DMS53 (cell line): ENCODE data around the gene PRAMEF20.
"Not testable (repeated sequence)": the region's sequence is repeated elsewhere in the genome, so short reads cannot be mapped to it uniquely, and the experiment has no call there.

Experiments
- DNase-seq: peaks from one replicate; lab custom pipeline; 2025; lab: John Stamatoyannopoulos, UW

Gene PRAMEF20

DNA sequence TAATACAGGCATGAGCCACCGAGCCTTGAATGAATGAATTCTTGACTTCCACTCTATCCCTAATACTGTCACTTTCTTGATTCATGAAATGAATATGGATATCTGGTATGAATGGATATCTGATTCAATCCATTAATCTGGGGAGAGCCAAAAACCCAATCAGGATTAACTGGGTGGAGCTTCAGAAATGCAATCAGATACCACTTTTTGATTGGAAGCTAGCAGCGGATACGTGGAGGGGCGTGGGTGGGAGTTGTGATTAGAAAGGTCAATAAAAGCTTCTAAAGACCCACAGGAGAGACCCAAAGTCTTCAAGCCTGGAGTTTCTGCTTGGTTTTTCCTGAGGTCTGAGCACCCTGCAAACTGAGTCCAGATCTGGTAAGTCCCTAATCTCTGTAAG lies at the start of gene PRAMEF20:
TSS of gene PRAMEF20 (plus strand) at position 301 of the 400 bp plus-strand sequence. CDS start 5,905 bp downstream, outside the sequence.
- not testable (repeated sequence) for DNase-seq

DNA sequence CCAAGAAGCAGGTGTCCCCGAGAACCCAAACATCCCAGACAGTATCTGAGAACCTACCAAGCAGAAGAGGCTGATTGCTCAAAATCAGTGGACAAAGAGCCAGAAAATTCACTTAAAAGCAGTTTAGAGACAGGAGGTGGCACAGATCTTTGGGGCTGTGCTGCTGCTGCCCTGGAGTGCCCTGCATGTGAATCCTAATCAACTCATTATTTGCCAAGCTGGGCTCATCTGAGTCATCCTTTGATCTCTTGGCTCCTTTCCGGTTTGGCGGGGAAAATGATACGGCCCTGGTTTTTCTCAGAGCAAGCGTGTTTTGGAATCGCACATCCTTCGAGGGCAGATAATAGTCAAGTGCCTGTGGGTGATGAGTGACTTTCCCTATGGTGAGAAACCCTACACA lies 47.9 kb upstream of the PRAMEF20 start:
- DNase-seq, result not testable (repeated sequence)

DNA sequence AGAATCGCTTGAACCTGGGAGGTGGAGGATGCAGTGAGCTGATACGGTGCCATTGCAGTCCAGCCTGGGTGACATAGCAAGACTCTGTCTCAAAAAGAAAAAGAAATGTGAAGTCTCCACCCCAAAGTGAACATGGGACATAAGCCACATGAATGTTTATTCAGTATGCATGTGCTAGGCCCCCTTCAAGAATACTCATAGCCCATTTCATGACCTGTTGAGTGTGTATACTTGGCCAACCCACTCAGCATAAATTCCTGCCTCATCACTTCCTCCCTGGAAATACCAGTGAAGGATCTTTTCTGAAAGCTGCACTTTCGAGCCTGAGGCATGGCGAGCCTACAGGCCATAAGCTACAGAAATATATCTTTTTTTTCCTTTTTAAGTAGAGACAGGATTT lies 45.3 kb upstream of the PRAMEF20 start:
- DNase-seq, result not testable (repeated sequence)

DNA sequence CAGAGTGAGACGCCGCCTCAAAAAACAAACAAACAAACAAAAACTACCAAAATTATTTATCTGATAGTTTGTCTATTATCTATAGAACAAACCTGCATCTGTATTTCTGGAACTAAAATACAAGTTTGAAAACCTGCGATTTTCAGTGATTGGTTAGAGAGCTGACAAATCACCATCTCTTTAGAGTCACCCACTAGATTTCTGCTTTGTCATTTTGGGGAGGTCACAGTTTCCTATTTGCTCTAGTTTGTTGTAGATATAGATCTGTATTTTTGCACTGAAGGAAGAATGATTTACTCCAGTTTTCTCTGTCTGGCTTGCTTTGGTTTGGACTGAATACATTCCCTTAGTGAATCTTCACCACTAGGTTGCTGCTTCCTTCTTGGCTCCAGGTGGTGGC lies 43.7 kb upstream of the PRAMEF20 start:
- not testable (repeated sequence) for DNase-seq

DNA sequence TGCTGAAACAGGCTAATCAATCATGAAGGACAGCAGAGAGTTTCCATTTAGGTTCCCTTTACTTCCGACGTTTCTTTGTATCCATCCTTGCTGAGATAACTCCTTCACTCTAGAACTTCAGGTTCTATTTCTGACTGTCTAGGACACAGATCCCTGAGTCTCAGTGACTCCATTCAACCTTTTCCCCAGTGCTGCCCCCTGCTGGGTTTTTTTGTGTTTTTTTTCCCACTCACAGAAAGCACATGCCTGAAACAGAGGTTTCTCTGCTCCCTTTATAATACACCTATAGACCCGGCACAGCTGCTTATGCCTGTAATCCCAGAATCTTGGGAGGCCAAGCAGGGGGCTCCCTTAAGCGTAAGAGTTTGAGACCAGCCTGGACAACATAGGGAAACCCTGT lies 41.7 kb upstream of the PRAMEF20 start:
- DNase-seq, result peak; percentile 28

DNA sequence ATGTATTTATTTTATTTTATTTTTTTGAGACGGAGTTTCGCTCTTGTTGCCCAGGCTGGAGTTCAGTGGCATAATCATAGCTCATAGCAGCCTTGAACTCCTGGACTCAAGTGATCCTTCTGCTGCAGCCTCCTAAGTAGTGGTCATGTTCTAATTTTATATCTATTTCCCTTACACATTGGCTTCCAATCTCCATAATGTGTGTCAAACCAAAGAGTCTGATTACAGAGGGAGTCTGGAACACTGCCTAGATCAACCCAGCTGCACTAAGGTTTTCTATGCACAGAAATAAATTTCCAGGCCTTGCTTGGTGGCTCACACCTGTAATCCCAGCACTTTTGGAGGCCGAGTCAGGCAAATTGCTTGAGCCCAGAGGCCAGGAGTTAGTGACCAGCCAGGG lies 31.3 kb upstream of the PRAMEF20 start:
- not testable (repeated sequence) for DNase-seq

DNA sequence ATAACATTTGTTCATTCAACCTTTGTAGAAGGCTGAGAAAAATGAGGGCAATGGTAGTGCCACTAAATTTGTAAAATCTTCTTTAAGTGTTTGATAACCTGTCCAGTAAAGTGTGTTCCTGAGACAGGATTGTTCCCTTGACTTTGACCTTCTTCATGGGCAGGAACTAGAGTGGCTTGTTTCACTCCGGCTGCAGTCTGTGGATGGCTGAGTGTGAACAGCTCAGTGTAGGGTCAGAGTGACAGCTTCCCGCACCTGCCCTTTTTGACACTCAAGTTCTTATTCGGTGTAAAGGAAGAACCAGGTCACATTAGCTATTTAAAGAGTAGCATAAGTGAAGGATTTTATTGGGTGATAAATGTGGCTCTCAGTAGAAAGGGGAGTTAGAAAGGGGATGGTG lies 29.9 kb upstream of the PRAMEF20 start:
- not testable (repeated sequence) for DNase-seq

DNA sequence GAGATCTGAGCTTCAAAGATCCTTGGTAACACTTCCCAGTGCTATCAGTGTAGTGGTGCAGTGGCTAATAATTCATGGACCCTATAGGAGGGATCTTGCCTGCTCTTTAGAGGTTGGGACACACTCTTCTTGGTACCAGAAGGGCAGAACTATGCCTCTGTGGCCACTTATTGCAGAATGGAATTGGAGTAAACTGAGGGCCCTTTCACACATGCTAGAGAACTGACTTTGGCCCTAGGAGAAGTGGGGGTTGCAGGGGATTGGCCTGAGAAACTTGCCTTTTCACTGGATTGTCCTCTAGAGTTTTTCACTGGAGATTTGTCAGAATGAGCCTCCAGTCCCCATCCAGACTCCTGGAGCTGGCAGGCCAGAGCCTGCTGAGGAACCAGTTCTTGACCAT lies 20.9 kb upstream of the PRAMEF20 start, which contains the start of gene PRAMEF17:
TSS of gene PRAMEF17 (plus strand) at position 301 of the 400 bp plus-strand sequence. CDS start at position 327, 26 bp downstream.
- not testable (repeated sequence) for DNase-seq

DNA sequence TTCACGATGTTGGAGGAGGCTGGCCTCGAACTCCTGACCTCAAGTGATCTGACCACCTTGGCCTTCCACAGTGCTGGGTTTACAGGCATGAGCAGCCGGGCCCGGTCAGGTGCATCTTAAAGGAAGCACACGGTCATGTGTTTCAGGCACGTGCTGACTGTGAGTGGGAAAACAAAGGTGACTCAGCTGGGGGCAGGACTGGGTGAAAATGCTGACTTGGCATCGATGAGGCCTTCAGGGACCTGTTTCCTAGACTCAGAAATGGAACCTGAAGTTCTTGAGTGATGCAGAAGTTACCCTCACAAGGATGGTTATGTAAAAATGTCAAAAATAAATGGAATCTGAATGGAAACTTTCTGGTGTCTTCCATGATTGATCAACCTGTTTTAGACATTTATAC lies 17.2 kb upstream of the PRAMEF20 start:
- DNase-seq, result not testable (repeated sequence)

DNA sequence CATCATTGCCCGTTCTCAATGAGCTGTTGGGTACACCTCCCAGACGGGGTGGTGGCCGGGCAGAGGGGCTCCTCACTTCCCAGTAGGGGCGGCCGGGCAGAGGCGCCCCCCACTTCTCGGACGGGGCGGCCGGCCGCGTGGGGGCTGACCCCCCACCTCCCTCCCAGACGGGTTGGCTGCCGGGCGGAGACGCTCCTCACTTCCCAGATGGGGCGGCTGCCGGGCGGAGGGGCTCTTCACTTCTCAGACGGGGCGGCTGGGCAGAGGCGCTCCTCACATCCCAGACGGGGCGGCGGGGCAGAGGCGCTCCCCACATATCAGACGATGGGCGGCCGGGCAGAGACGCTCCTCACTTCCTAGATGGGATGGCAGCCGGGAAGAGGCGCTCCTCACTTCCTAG lies 15.5 kb upstream of the PRAMEF20 start:
- DNase-seq, result not testable (repeated sequence)

DNA sequence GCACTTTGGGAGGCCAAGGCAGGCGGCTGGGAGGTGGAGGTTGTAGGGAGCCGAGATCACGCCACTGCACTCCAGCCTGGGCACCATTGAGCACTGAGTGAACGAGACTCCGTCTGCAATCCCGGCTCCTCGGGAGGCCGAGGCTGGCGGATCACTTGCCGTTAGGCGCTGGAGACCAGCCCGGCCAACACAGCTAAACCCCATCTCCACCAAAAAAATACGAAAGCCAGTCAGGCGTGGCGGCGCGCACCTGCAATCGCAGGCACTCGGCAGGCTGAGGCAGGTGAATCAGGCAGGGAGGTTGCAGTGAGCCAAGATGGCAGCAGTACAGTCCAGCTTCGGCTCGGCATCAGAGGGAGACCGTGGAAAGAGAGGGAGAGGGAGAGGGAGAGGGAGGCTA lies 14.9 kb upstream of the PRAMEF20 start:
- DNase-seq, result not testable (repeated sequence)

DNA sequence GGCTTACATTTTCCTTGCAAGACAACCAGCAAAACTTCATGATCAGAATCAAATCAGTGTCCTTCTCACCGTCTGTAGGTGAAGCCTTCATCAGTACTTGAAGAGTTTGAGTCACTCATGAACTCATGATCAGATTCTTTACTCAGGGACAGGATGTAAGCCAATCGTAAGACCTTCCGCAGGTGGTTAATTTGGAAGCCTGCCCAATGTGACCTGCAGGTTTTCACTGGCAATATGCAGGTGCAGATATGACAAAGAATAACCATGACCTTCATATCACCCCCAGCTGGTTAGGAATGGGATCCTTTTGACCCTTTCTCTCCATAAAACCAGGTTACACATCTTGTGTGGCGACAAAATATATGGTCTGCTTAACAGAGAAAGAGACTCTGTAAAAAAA lies 2.4 kb upstream of the PRAMEF20 start:
- DNase-seq, result no peak

DNA sequence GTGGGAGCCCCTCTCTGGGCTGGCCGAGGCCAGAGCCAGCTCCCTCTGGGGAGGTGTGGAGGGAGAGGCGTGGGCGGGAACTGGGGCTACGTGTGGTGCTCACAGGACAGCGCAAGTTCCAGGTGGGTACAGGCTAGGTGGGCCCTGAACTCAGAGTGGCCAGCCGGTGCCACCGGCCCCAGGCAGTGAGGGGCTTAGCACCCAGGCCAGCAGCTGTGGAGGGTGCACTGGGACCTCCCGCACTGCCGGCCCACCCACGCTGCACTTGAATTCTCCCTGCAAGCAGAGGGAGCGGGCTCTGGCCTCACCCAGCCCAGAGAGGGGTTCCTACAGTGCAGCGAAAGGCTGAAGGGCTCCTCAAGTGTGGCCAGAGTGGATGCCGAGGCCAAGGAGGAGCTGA lies 20.2 kb downstream of the PRAMEF20 start:
- DNase-seq, result no peak

DNA sequence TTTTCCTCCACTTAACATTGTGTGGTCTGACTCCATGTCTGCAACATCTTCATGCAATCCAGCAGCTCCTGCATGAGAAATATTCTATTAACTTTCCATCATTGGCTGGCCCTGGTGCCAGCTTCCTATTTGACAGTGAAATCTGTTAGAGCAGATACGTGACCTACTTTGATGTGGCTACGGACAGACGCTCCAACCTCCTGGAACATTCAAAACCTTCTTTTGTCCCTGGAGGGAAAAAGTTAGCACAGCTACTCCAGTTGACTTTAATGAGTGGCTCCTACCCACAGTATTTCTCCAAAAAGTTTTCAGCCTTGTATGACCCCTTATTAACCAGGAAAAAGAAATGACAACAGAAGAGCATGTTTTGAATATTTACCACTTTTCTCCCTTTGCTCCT lies 22.0 kb downstream of the PRAMEF20 start:
- DNase-seq, result no peak

DNA sequence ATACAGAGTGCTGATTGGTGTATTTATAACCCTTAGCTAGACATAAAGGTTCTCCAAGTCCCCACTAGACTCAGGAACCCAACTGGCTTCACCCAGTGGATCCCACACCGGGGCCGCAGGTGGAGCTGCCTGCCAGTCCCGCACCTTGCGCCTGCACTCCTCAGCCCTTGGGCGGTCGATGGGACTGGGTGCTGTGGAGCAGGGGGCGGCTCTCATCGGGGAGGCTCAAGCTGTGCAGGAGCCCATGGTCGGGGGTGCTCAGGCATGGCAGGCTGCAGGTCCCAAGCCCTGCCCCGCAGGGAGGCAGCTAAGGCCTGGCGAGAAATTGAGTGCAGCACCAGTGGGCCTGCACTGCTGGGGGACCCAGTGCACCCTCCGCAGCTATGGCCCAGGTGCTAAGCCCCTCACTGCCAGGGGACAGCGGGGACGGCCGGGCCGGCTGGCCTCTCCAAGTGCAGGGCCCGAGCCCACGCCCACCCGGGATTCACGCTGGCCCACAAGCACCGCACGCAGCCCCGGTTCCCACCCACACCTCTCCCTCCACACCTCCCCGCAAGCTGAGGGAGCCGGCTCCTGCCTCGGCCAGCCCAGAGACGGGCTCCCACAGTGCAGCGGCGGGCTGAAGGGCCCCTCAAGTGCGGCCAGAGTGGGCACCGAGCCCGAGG lies 23.6 kb downstream of the PRAMEF20 start:
- DNase-seq, result not testable (repeated sequence)

DNA sequence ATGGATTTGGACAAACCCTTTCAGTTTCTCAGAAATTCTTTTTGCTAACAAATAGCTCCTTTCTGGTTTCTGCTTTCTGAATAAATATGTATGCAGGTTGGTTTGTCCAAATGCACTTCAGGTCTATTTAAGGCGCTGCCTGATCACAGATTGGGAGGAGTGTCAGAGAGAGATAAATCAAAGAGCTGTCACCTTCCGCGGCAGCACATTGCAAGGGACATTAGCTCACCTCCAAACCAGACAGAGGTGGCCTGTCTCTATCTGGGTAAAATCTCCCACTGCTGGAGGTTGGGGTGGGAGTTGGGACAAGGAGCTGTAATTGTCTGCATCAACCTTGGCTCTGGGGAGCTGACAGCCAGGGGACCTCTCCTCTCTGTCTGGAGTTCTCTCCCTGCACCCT lies 25.2 kb downstream of the PRAMEF20 start:
- DNase-seq, result no peak

DNA sequence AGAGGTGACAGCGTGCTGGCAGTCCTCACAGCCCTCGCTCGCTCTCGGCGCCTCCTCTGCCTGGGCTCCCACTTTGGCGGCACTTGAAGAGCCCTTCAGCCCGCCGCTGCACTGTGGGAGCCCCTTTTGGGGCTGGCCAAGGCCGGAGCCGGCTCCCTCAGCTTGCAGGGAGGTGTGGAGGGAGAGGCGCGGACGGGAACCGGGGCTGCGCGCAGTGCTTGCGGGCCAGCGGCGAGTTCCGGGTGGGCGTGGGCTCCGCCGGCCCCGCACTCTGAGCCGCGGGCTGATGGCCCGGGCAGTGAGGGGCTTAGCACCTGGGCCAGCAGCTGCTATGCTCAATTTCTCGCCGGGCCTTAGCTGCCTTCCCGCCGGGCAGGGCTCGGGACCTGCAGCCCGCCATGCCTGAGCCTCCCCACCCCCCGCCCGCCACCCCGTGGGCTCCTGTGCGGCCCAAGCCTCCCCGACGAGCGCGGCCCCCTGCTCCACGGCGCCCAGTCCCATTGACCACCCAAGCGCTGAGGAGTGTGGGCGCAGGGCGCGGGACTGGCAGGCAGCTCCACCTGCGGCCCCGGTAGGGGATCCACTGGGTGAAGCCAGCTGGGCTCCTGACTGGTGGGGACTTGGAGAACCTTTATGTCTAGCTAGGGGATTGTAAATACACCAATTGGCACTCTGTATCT lies 29.0 kb downstream of the PRAMEF20 start:
- not testable (repeated sequence) for DNase-seq

DNA sequence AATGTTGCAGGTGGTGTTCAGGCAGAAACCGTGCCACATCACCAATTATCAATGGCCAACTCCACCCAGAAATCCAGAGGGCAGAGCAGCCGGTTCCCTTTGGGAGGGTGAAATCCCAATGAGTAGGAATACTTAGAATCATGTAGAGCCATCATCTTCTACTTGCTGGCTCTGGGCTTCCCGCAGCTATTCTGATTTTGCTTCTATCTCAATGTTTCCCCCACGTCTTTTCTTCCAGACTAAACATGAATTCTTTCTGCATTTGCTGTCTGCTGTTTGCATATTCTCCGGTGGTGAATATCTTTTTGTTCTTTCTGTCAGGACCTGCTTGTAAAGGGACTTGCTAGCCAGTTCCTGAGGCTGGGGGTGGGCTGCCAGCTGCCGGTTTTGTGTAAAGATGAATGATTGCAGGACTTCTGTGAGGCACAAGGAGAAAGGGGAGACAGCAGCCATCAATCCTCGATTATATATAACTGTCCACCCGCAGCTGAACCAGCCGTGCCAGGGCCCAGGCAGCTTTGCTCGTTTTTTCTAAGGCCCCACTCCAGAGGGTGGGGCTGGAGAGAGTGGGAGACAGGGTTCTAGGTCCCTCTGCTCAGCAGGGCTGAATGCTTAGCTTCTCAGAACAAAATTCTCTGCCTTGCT lies 33.2 kb downstream of the PRAMEF20 start:
- no peak for DNase-seq

DNA sequence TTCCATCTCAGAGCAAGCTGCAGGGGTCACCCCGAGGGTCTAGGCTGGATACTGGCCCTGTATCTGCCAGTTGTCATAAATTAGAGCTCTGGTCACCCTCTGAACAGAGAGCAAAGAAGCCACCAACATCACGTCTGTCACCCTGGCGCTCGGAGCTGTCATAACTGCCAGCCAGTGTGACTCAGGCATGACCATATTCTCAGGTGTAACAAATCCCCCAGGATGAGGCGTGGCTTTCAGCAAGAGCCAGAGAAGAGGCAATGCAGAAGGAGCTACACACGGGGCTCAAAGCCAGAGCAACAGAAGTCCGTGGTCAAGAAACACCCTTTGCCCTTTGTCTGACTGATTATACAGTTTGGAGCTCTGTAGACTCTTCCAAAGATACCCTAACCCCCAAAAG lies 40.0 kb downstream of the PRAMEF20 start:
- no peak for DNase-seq

DNA sequence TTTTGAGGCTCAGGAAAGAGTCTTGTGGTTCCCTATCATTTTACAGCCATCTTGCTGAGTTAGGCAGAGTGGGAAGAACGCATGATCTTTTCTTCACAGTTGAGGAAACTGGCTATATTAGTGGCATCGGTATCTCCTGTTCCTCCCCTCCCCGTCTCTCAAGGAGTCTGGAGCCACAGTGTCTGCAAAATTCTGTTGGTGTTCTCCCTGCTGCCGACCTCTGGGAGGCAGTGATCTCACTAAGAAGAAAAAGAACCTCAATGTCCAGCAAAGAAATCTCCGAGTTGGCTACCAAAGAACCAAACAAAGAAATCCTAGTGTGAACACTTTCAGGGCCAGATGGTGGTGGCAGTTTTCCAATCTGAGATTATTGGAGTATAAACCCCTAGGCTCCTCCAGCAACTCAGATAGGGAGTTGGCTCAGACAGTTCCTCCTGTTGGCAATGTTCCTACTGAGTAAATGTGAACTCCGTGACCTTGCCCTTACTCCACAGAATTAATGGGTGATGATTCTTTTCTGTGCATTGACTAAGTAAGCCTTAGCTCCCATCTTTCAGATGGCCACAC lies 41.2 kb downstream of the PRAMEF20 start:
- DNase-seq, result no peak

DNA sequence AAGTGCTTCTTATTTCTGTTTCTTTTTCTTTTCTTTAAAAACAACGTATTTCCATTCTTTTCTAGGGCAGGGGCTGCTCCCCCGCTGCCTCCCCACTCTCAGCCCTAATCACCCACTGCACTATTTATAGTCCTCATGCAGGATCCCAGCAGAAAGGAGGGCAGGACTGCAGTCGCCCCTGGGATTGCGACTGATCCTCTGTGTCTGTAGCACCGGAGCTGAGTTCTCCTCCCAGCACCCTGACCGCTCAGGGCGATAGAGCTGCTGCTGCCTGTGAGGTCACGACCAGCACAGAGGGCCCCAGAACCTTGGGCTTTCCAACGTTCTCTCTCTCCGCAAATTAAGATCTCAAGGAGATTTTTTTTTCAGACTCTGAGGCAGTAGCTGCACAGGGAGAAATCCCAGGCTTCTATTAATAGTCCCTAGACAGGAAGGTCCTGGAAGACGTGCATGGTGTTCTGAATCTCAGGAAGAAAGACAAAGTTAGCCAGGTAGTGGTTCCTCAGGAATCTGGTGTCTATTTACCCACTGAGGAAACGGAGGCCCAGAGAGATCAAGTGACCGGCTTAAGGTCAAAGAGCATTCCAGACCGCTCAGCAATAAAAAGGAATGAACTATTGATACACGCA lies 46.8 kb downstream of the PRAMEF20 start:
- no peak for DNase-seq

DNA sequence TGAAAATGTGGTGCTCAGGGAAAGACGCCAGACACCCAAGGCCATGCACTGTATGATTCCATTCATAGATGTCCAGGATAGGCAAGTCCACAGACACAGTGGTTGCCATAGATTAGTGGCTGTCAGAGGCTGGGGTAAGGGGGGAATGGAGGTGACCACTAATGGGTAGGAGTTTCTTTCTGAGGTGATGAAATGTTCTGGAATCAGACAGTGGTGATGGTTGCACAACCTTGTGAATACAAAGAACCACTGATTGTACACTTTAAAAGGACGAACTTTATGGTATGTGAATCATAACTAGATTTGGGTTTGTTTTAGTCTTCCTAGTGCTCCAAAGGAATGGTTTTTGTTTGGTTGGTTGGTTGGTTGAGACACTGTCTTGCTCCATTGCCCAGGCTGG lies 51.7 kb downstream of the PRAMEF20 start:
- DNase-seq, result no peak
